H1 (cell line): Measurements from ENCODE around the gene TXLNG. TPM values are rescaled to one million over a fixed set of nuclear protein-coding genes. Genes with fewer than 3 reads are reported as not detected.

Experiments used
- ATF2 ChIP-seq: IDR thresholded peaks from 2 replicates; pipeline ENCODE4 v1.6.1; 2012; ENCODE audit warnings: low read length, inconsistent platforms
- CHD7 ChIP-seq: fragments of 300-600 bp; sonication (generic); IDR thresholded peaks from 2 replicates; pipeline ENCODE4 v1.7.1; 2012; ENCODE audit warnings: low read length, moderate library complexity, mild to moderate bottlenecking, inconsistent platforms; ENCODE audit not compliant: insufficient replicate concordance
- JUND ChIP-seq: IDR thresholded peaks from 2 replicates; pipeline ENCODE4 v1.6.1; 2011; ENCODE audit warnings: mild to moderate bottlenecking, improper control_type of control experiment, low read length
- NANOG ChIP-seq: IDR thresholded peaks from 2 replicates; pipeline ENCODE4 v1.6.1; 2011; ENCODE audit warnings: low read length, low read depth, mild to moderate bottlenecking, inconsistent platforms; ENCODE audit not compliant: insufficient read depth, poor library complexity, severe bottlenecking
- POU5F1 ChIP-seq: IDR thresholded peaks from 2 replicates; pipeline ENCODE4 v1.6.1; 2011; ENCODE audit warnings: low read depth, mild to moderate bottlenecking, low read length, moderate library complexity
- SRF ChIP-seq: IDR thresholded peaks from 2 replicates; pipeline ENCODE4 v1.6.1; 2011; ENCODE audit warnings: mild to moderate bottlenecking, low read depth, low read length, moderate library complexity
- SUZ12 ChIP-seq: fragments of 200-600 bp; sonication (generic); IDR thresholded peaks from 2 replicates; pipeline ENCODE4 v1.6.1; 2012; ENCODE audit warnings: mild to moderate bottlenecking, inconsistent platforms, low read length, moderate library complexity, mixed read lengths
- TAF7 ChIP-seq: optimal IDR thresholded peaks from 2 replicates; pipeline ENCODE3; 2011; ENCODE audit warnings: low read depth, mild to moderate bottlenecking, inconsistent platforms, low read length, moderate library complexity, borderline replicate concordance
- polyA plus RNA-seq, 7 experiments: library from polyadenylated mRNA; depleted of rRNA in 3 of 7; stranded (reverse) in 5 of 7; unstranded in 2 of 7; fragments of >200 nt in 5 of 7; fragments of 200-250 nt in 2 of 7; gene quantifications; 1 replicate in 5 of 7; 2 replicates in 1 of 7; 4 replicates in 1 of 7; pipeline versions ENCODE4 v1.2.1 to v1.2.3, GENCODE V29; 2011 to 2013; ENCODE audit warnings: missing spikeins in 2 of 7, mixed read lengths in 2 of 7
- total RNA-seq: library from RNA; stranded (reverse); fragmentation: NEBNext Ultra II Directional; extraction: Animal tissue kit (Norgen Biotek cat#: 25700); gene quantifications from 2 replicates; pipeline ENCODE4 v1.2.1, GENCODE V29; 2021

Gene TXLNG
- total and polyA plus RNA-seq, 2 of the 8 experiments (the other 6 are each of a cell fraction or from before 2014, with no cell fraction given): 32.9 to 42.9 TPM

- TF ChIP-seq CHD7 (no peak), NANOG (no peak), JUND (no peak), TAF7 (no peak), SRF (no peak), ATF2 (no peak), POU5F1 (no peak), SUZ12 (no peak)
Measured at GRCh38 chrX:16843208-16843909, 57.1 kb downstream of the TXLNG start (continued).
